HepG2 (cell line): Measurements from ENCODE around the gene P3R3URF. TPM values are rescaled to one million over a fixed set of nuclear protein-coding genes. Genes with fewer than 3 reads are reported as not detected.
A peak's percentile ranks its signal among the peaks of the same experiment; 100 is the strongest.

ENCODE experiments used
- ARNTL ChIP-seq: sonication (generic); formaldehyde crosslinking; IDR thresholded peaks from 2 replicates; pipeline ENCODE4 v1.4.0; 2020; ENCODE audit warnings: mild to moderate bottlenecking, missing genetic modification reagents
- ATM ChIP-seq: fragments of 450-650 bp; IDR thresholded peaks from 2 replicates; pipeline ENCODE4 v1.7.1; 2017; ENCODE audit warnings: mild to moderate bottlenecking, borderline replicate concordance
- HOXA7 ChIP-seq: sonication (generic); formaldehyde crosslinking; IDR thresholded peaks from 2 replicates; pipeline ENCODE4 v1.8.1; 2022; ENCODE audit warnings: mild to moderate bottlenecking, missing genetic modification reagents, moderate library complexity
- IKZF5 ChIP-seq: IDR thresholded peaks from 2 replicates; pipeline ENCODE4 v1.6.1; 2018; ENCODE audit warnings: missing genetic modification reagents, mild to moderate bottlenecking, missing compliant biosample characterization
- MED8 ChIP-seq: sonication (generic); formaldehyde crosslinking; IDR thresholded peaks from 2 replicates; pipeline ENCODE4 v1.8.1; 2023; ENCODE audit warnings: mild to moderate bottlenecking, missing genetic modification reagents; ENCODE audit not compliant: insufficient replicate concordance
- NAIF1 ChIP-seq: sonication (generic); formaldehyde crosslinking; IDR thresholded peaks from 2 replicates; pipeline ENCODE4 v1.5.0; 2020; ENCODE audit warnings: mild to moderate bottlenecking, missing genetic modification reagents, borderline replicate concordance
- RBM22 ChIP-seq: fragments of 200-400 bp; formaldehyde crosslinking; optimal IDR thresholded peaks from 2 replicates; pipeline ENCODE3; 2017; ENCODE audit warnings: mild to moderate bottlenecking, low read length, moderate library complexity
- RERE ChIP-seq: IDR thresholded peaks from 2 replicates; pipeline ENCODE4 v1.6.1; 2016; ENCODE audit warnings: low read depth, missing genetic modification reagents, missing compliant biosample characterization
- SP1 ChIP-seq, 2 experiments: fragments of 450-650 bp in 1 of 2; sonication (generic) in 1 of 2; formaldehyde crosslinking in 1 of 2; IDR thresholded peaks; 2 replicates each; pipeline versions ENCODE4 v1.4.0 to v1.6.1; 2016 to 2020; ENCODE audit warnings: missing genetic modification reagents in 1 of 2
- TFDP2 ChIP-seq: sonication (generic); formaldehyde crosslinking; IDR thresholded peaks from 2 replicates; pipeline ENCODE4 v1.4.0; 2020; ENCODE audit warnings: missing genetic modification reagents
- ZKSCAN1 ChIP-seq: fragments of 150-350 bp; IDR thresholded peaks from 2 replicates; pipeline ENCODE4 v1.6.1; 2014; ENCODE audit warnings: low read length
- ZMYM3 ChIP-seq: sonication (generic); formaldehyde crosslinking; IDR thresholded peaks from 2 replicates; pipeline ENCODE4 v1.5.1; 2020; ENCODE audit warnings: mild to moderate bottlenecking, missing genetic modification reagents
- ZNF121 ChIP-seq: sonication (generic); formaldehyde crosslinking; IDR thresholded peaks from 2 replicates; pipeline ENCODE4 v1.5.0; 2020; ENCODE audit warnings: mild to moderate bottlenecking, missing genetic modification reagents
- ZNF546 ChIP-seq: sonication (generic); formaldehyde crosslinking; conservative IDR thresholded peaks from 2 replicates; pipeline ENCODE4 v1.8.1; 2023; ENCODE audit warnings: mild to moderate bottlenecking, missing genetic modification reagents
- ZNF607 ChIP-seq: sonication (generic); formaldehyde crosslinking; IDR thresholded peaks from 2 replicates; pipeline ENCODE4 v1.5.1; 2020; ENCODE audit warnings: missing genetic modification reagents, mild to moderate bottlenecking, borderline replicate concordance
- ZNF720 ChIP-seq: sonication (generic); formaldehyde crosslinking; IDR thresholded peaks from 2 replicates; pipeline ENCODE4 v1.4.0; 2020; ENCODE audit warnings: missing genetic modification reagents
- ZNF746 ChIP-seq: sonication (generic); formaldehyde crosslinking; IDR thresholded peaks from 2 replicates; pipeline ENCODE4 v1.8.0; 2022; ENCODE audit warnings: mild to moderate bottlenecking, missing genetic modification reagents
- polyA plus RNA-seq, 8 experiments: library from polyadenylated mRNA; depleted of rRNA in 3 of 8; stranded (reverse) in 7 of 8; unstranded in 1 of 8; fragments of >200 nt; fragmentation: Illumina TruSeq in 4 of 8; extraction: Trizol in 4 of 8; gene quantifications; 2 replicates each; pipeline versions ENCODE4 v1.2.1 to v1.2.3, GENCODE V29; 2011 to 2016; ENCODE audit warnings: low read depth in 4 of 8, missing spikeins in 1 of 8, mixed read lengths in 1 of 8; ENCODE audit not compliant: insufficient read depth in 1 of 8
- total RNA-seq, 5 experiments: library from RNA; depleted of rRNA; stranded (reverse); fragments of >200 nt; fragmentation: Illumina TruSeq; extraction: Trizol; gene quantifications; 2 replicates each; pipeline ENCODE4 v1.2.3, GENCODE V29; 2016; ENCODE audit warnings: low read depth in 1 of 5
- TF ChIP-seq, protein P1 (sequence below): sonication (generic); formaldehyde crosslinking; conservative IDR thresholded peaks from 2 replicates; pipeline ENCODE4 v1.4.0; 2020; ENCODE audit warnings: mild to moderate bottlenecking, missing genetic modification reagents, moderate library complexity

The P3R3URF gene
- total and polyA plus RNA-seq, 2 of the 13 experiments (the other 11 are each of a cell fraction or from before 2014, with no cell fraction given): not detected

DNA sequence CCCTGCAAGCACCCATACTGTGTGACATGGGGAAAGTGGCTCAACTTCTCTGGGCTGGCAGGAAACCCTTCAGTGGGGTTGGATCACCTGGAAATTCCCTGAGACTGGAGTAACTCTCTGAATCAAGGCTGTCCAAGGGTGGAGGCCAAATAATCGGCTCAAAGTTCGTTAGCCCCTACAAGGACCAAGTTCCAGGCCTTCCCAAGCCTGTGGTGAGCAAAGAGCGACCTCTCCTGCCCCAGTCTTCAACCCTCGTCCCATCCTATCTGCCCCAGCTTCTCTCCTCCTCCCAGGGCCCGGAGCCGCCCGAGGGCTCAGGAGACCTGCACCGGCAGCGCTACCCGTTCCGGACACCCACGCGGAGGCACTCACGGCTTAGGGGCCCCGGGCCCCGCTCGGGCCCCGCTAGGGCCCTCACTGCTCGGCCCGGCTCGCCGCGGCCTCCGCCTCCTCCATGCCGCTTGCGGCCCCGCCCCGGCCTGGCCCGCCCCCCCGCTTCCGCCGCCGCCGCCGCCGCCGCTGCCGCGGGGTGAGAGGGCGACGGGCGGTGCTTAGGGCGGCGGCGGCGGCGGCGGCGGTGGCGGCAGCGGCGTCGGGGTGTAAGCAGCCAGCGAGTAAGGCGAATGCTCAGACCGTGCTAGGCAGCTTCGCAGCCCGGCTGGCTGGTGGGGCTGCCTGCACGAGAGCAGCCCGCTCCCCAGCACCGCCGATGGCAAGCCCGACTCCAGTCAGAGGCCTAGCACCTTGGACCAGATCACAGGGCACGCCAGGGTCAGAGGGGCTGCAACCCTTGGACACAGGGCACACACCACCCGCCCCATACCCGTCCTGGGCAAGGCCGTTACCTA is 21.9 kb upstream of the P3R3URF start, which contains the start of gene POMGNT1 (continued):
- TF ChIP-seq, protein P1, sequence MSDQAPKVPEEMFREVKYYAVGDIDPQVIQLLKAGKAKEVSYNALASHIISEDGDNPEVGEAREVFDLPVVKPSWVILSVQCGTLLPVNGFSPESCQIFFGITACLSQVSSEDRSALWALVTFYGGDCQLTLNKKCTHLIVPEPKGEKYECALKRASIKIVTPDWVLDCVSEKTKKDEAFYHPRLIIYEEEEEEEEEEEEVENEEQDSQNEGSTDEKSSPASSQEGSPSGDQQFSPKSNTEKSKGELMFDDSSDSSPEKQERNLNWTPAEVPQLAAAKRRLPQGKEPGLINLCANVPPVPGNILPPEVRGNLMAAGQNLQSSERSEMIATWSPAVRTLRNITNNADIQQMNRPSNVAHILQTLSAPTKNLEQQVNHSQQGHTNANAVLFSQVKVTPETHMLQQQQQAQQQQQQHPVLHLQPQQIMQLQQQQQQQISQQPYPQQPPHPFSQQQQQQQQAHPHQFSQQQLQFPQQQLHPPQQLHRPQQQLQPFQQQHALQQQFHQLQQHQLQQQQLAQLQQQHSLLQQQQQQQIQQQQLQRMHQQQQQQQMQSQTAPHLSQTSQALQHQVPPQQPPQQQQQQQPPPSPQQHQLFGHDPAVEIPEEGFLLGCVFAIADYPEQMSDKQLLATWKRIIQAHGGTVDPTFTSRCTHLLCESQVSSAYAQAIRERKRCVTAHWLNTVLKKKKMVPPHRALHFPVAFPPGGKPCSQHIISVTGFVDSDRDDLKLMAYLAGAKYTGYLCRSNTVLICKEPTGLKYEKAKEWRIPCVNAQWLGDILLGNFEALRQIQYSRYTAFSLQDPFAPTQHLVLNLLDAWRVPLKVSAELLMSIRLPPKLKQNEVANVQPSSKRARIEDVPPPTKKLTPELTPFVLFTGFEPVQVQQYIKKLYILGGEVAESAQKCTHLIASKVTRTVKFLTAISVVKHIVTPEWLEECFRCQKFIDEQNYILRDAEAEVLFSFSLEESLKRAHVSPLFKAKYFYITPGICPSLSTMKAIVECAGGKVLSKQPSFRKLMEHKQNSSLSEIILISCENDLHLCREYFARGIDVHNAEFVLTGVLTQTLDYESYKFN (CRISPR knock-in tag): peak; percentile 7; the same call in 1 of the 2 replicates
- TF ChIP-seq ZNF720 (CRISPR knock-in tag): no peak
- no peak for TF ChIP-seq RBM22
- no peak for TF ChIP-seq ZNF546 (CRISPR knock-in tag)
- peak; percentile 97 for TF ChIP-seq ZMYM3 (CRISPR knock-in tag)
- TF ChIP-seq ZNF121 (CRISPR knock-in tag): peak; percentile 64; the same call in 1 of the 2 replicates
- no peak for TF ChIP-seq ARNTL (CRISPR knock-in tag)
- TF ChIP-seq ZKSCAN1: no peak
- TF ChIP-seq TFDP2 (CRISPR knock-in tag): no peak
- no peak for TF ChIP-seq MED8
- no peak for TF ChIP-seq RERE (CRISPR knock-in tag)
- TF ChIP-seq ZNF746: no peak
- no peak for TF ChIP-seq ATM
- peak; percentile 20; the same call in 1 of the 2 replicates for TF ChIP-seq IKZF5
- no peak for TF ChIP-seq NAIF1
- no peak for TF ChIP-seq SP1 (IDR thresholded peaks at IDR 0.05)
- TF ChIP-seq SP1 (CRISPR knock-in tag; IDR thresholded peaks at IDR 0.05): no peak
- TF ChIP-seq HOXA7 (CRISPR knock-in tag): no peak
- no peak; the same call in 1 of the 2 replicates for TF ChIP-seq ZNF607 (CRISPR knock-in tag)
